ENCODE measurements around the gene SPON1. TPM values are rescaled to one million over a fixed set of nuclear protein-coding genes. Genes with fewer than 3 reads are reported as not detected.

The SPON1 gene
- total RNA-seq (1 to 10 TPM in 1 of 2 donors, under 1 TPM in 1; 0.98 to 4.9 TPM), polyA plus RNA-seq (1 to 10 TPM in 1 of 2 donors, under 1 TPM in 1; 0.72 to 1.4 TPM)

DNA sequence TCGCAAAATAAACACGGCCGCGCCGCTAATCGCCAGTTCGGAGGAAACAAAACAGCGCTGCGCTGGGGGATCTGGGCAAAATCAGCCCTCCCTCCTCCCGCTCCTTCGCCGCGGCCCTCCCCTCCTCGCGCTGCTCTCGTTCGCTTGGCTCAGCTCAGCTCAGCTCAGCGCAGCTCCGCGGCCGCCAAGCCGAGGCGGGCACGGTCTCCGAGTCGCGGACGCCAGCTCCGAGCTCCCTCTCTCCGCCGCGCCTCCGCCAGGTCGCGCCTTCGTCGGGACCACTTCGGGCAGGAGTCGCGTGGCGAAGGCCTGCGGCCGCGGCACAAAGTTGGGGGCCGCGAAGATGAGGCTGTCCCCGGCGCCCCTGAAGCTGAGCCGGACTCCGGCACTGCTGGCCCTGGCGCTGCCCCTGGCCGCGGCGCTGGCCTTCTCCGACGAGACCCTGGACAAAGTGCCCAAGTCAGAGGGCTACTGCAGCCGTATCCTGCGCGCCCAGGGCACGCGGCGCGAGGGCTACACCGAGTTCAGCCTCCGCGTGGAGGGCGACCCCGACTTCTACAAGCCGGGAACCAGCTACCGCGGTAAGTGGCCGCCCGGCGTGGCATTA, at the start of gene SPON1:
Gene SPON1, plus strand, starts transcription at position 162 of the 607 bp plus-strand sequence. Its CDS starts 182 bp downstream, at position 344.
- Histone ChIP-seq H3K9me3 (ENCODE audit: control insufficient read depth in 4 of 4, low read length in 3 of 4) (no peaks in the 10 kb centered on the region), H3K36me3 (ENCODE audit: control insufficient read depth in 4 of 4, insufficient read depth in 3 of 4, low read depth in 1 of 4, low read length in 3 of 4) (no peaks in the 10 kb centered on the region), H3K4me1 (ENCODE audit: control insufficient read depth in 4 of 4, insufficient read depth in 4 of 4, low read length in 3 of 4) (peaks cover 8 to 33% (median 23%) of the 10 kb centered on the region in 4 donors), H3K9ac (ENCODE audit: low read depth in 1 of 2, low read length in 2 of 2) (no peak within 1 kb of the TSS), H3K27me3 (ENCODE audit: control insufficient read depth in 4 of 4, insufficient read depth in 4 of 4, low read length in 3 of 4) (peaks cover 0 to 18% (median 13%) of the 10 kb centered on the region in 4 donors), H3K4me3 (ENCODE audit: low read depth in 1 of 3, low read length in 3 of 3) (peak within 1 kb of the TSS in 1 of 3 donors; percentile 35), H3K27ac (ENCODE audit: low read depth in 1 of 2, low read length in 2 of 2) (no peak within 1 kb of the TSS)
- TF ChIP-seq, protein P1, sequence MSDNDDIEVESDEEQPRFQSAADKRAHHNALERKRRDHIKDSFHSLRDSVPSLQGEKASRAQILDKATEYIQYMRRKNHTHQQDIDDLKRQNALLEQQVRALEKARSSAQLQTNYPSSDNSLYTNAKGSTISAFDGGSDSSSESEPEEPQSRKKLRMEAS (IDR thresholded peaks at IDR 0.05), result no peak
- TF ChIP-seq HNF4A (conservative IDR thresholded peaks at IDR 0.05), result no peak
- TF ChIP-seq EGR1 (IDR thresholded peaks at IDR 0.05; ENCODE audit: low read depth in 2 of 2), result no peak
- TF ChIP-seq, protein P2, sequence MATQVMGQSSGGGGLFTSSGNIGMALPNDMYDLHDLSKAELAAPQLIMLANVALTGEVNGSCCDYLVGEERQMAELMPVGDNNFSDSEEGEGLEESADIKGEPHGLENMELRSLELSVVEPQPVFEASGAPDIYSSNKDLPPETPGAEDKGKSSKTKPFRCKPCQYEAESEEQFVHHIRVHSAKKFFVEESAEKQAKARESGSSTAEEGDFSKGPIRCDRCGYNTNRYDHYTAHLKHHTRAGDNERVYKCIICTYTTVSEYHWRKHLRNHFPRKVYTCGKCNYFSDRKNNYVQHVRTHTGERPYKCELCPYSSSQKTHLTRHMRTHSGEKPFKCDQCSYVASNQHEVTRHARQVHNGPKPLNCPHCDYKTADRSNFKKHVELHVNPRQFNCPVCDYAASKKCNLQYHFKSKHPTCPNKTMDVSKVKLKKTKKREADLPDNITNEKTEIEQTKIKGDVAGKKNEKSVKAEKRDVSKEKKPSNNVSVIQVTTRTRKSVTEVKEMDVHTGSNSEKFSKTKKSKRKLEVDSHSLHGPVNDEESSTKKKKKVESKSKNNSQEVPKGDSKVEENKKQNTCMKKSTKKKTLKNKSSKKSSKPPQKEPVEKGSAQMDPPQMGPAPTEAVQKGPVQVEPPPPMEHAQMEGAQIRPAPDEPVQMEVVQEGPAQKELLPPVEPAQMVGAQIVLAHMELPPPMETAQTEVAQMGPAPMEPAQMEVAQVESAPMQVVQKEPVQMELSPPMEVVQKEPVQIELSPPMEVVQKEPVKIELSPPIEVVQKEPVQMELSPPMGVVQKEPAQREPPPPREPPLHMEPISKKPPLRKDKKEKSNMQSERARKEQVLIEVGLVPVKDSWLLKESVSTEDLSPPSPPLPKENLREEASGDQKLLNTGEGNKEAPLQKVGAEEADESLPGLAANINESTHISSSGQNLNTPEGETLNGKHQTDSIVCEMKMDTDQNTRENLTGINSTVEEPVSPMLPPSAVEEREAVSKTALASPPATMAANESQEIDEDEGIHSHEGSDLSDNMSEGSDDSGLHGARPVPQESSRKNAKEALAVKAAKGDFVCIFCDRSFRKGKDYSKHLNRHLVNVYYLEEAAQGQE (IDR thresholded peaks at IDR 0.05), result no peak
- TF ChIP-seq YY1 (IDR thresholded peaks at IDR 0.05), result no peak
- TF ChIP-seq JUND (IDR thresholded peaks at IDR 0.05), result no peak
- TF ChIP-seq FOXA1 (IDR thresholded peaks at IDR 0.05), result no peak
- no peak for TF ChIP-seq HNF4G (IDR thresholded peaks at IDR 0.05)
- no peak for TF ChIP-seq NR2F2 (IDR thresholded peaks at IDR 0.05)
- TF ChIP-seq RXRA (IDR thresholded peaks at IDR 0.05), result no peak
- no peak for TF ChIP-seq FOXA2 (IDR thresholded peaks at IDR 0.05)
- TF ChIP-seq, protein P3, sequence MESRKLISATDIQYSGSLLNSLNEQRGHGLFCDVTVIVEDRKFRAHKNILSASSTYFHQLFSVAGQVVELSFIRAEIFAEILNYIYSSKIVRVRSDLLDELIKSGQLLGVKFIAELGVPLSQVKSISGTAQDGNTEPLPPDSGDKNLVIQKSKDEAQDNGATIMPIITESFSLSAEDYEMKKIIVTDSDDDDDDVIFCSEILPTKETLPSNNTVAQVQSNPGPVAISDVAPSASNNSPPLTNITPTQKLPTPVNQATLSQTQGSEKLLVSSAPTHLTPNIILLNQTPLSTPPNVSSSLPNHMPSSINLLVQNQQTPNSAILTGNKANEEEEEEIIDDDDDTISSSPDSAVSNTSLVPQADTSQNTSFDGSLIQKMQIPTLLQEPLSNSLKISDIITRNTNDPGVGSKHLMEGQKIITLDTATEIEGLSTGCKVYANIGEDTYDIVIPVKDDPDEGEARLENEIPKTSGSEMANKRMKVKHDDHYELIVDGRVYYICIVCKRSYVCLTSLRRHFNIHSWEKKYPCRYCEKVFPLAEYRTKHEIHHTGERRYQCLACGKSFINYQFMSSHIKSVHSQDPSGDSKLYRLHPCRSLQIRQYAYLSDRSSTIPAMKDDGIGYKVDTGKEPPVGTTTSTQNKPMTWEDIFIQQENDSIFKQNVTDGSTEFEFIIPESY (IDR thresholded peaks at IDR 0.05), result no peak
- TF ChIP-seq SP1 (IDR thresholded peaks at IDR 0.05), result no peak
- TF ChIP-seq TAF1 (conservative IDR thresholded peaks at IDR 0.05), result no peak
- TF ChIP-seq, protein P4, sequence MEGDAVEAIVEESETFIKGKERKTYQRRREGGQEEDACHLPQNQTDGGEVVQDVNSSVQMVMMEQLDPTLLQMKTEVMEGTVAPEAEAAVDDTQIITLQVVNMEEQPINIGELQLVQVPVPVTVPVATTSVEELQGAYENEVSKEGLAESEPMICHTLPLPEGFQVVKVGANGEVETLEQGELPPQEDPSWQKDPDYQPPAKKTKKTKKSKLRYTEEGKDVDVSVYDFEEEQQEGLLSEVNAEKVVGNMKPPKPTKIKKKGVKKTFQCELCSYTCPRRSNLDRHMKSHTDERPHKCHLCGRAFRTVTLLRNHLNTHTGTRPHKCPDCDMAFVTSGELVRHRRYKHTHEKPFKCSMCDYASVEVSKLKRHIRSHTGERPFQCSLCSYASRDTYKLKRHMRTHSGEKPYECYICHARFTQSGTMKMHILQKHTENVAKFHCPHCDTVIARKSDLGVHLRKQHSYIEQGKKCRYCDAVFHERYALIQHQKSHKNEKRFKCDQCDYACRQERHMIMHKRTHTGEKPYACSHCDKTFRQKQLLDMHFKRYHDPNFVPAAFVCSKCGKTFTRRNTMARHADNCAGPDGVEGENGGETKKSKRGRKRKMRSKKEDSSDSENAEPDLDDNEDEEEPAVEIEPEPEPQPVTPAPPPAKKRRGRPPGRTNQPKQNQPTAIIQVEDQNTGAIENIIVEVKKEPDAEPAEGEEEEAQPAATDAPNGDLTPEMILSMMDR (IDR thresholded peaks at IDR 0.05; ENCODE audit: low read depth, low read length, missing input control), result no peak
- no peak for TF ChIP-seq RAD21 (IDR thresholded peaks at IDR 0.05)
- TF ChIP-seq GABPA (IDR thresholded peaks at IDR 0.05 in 1 of 2, conservative IDR thresholded peaks at IDR 0.05 in 1 of 2), result no peak
- DNase-seq (ENCODE audit: low spot score), result no peak
- WGBS, result 3% methylated on average over 74 of the region's 74 CpGs
